ENCODE data around the gene SKOR2.
"Not testable (repeated sequence)": the region's sequence is repeated elsewhere in the genome, so short reads cannot be mapped to it uniquely, and the experiment has no call there.

Gene SKOR2

DNA sequence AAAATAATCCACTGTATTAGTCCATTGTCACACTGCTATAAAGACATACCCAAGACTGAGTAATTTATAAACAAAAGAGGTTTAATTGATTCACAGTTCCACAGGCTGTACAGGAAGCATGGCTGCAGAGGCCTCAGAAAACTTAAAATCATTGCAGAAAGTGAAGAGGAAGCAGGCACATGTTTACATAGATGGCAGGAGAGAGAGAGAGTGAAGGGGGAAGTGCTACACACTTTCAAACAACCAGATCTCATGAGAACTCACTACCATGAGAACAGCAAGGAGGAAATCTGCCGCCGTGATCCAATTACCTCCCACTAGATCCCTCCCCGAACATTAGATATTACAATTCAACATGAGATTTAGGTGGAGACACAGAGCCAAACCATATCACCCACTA is 55.5 kb downstream of the SKOR2 start:
- not testable (repeated sequence) for DNase-seq

DNA sequence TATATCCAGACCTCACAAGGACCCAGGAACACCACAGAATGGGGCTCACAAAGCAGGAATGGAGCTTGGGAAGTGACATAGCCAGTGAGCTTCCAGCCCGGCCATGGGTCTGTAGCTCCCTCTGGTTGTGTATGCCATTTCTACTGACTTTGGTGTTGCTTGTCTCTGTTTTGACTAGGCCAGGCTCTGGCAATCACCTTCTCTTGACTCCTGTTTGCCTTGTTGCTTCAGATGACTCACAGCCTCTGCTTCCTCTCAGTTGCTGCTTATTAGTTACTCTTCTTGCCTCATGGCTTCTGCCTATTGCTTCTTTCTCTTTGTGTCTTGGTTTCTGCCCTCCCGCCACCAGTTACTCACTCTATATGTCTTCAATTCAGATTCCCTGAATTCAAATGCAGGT is 59.5 kb downstream of the SKOR2 start:
- no peak for DNase-seq

DNA sequence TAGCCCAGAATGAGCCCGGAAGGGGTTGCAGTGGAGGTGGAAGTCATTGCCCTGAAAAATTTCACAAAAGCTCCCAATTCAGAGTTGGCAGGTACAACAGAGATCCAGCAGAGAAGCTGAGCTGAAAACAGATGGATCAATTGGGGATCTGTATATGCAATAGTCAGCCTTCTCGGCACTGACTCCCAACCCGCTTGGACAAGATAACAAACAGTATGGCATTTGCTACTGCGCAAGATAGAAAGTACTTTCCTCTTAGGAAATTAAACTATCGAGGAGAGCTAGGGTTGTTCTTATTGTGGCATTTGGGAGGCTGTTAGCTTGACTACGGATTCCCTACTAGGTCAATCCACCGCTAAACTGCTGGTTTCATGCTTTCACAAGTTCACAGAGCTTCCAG is 63.7 kb downstream of the SKOR2 start:
- no peak for DNase-seq

DNA sequence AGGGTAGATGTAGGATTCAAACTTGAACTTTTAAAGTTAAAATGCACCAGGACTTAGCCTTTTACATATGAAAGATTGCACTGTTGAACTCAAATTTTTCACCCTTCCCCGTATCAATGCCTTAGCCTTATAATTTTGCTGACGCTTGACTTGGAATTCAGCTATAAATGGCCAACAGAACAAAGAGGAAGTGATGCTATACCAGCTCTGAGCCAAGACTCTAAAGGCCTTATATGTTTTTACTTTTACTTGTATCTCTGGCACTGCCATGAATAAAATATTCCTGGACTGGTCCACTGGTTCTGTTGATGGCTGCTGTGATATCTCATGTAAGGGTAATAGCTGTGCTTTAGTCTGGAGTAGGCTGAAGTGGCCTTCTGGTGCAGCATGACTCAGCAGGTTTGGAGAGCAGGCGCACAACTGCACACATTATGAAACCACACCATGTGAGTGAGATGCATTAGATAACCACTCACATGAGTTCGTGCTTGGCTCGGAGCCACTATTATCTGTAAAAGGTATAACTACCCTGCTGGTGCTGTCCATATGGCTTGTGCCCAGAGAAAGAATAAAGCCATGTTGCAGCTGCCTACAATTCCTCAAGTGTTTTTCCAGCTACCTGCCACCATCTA is 66.9 kb downstream of the SKOR2 start:
- no peak for DNase-seq

DNA sequence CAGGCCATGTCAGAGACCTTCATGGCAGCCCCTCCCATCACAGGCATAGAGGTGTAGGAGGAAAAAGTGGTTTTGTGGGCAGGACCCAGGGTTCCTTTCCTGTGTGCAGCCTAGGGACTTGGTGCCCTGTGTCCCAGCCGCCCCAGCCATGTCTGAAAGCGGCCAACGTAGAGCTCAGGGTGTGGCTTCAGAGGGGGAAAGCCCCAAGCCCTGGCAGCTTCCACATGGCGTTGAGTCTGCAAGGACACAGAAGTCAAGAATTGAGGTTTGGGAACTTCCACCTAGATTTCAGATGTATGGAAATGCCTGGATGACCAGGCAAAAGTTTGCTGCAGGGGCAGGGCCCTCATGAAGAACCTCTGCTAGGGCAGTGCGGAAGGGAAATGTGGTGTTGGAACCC is 69.3 kb downstream of the SKOR2 start:
- not testable (repeated sequence) for DNase-seq

DNA sequence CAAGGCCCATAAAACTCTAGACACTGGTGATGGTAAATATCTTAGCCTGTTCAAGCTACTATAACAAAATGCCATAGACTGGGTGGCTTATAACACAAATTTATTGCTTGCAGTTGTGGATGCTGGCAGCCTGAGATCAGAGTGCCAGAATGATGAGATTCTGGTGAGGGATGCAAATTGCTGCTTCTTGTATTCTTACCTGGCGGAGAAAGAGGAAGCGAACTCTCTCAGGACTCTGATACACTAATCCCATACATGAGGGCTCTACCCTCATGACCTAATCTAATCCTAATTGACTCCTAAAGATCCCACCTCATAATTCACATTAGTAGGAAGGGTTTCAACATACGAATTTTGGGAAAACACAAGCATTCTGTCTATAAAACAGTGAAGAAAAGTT is 70.7 kb downstream of the SKOR2 start:
- no peak for DNase-seq

DNA sequence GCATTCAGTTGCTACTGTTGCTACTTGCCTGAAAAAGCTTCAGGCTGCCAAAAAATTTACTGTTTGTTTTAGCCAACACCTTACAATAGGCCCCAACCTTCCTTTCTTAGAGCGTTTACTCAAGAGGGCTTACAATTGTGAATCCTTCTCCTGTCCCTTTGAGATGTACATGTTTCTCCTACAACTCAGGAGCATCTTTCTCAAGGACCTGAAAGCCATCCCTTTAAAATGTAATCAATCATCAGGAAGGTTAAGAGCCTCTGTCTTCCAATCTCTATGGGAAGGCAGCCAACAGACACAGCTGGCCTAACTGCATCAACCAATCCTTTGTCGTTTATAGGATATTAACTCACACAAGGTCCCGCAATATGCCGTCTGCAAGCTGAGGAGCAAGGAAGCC is 71.9 kb downstream of the SKOR2 start:
- peak; percentile 68 for DNase-seq

DNA sequence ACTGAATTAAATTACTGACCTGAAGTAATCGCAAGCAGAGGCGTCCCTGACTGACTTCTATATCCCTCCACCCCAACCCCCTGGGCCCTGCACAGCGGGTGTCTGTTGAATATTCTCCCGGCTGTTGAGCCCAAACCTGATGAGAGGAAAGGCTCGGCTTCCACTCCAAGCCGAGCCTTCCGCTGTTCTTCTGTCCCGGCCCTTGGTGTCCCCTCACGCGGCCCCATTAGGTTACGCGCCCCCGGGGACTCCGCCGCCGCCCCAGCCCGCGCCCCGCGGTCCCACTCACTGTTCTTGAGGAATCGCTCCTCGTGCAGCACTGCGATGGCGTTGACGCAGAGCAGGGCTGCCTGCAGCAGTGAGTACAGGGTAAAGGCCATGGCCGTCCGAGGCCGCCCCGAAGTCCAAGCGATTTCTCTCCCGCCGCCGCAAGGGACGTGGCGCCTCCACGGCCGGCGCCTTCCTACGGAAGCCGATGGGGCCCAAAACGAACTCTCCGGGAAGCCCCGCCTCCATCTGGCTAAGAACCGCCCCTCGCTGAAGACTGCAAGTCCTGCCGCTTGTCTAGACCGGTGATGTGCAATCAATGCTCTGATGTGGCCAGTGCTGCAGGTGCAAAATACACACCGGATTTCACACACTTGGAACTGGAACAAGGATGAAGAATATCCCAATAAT is 75.4 kb downstream of the SKOR2 start, which contains the start of gene IER3IP1:
Gene IER3IP1, minus strand, starts transcription at position 467 of the 678 bp plus-strand sequence. Its CDS starts 87 bp downstream, at position 380.
- DNase-seq: peak; percentile 89

DNA sequence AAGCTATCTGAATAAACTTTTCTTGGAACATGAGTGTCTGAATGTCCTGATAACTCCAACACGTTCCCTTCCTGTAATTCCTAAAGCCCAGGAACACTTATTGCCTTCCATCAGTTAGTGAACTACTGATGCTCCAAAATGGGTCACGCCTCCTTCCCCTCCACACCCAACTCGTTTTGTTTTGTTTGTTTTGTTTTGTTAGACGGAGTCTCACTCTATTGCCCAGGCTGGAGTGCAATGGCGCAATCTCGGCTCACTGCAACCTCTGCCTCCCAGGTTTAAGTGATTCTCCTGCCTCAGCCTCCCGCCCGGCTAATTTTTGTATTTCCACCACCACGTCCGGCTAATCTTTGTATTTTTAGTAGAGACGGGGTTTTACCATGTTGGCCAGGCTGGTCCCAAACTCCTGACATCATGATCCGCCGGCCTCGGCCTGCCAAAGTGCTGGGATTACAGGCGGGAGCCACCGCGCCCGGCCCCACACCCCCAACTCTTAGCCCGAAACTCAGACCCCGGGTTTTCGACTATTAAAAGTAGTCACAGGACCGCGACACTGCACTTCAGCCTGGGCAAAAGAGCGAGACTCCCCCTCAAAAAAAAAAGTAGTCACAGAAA is 76.1 kb downstream of the SKOR2 start:
- DNase-seq: no peak

DNA sequence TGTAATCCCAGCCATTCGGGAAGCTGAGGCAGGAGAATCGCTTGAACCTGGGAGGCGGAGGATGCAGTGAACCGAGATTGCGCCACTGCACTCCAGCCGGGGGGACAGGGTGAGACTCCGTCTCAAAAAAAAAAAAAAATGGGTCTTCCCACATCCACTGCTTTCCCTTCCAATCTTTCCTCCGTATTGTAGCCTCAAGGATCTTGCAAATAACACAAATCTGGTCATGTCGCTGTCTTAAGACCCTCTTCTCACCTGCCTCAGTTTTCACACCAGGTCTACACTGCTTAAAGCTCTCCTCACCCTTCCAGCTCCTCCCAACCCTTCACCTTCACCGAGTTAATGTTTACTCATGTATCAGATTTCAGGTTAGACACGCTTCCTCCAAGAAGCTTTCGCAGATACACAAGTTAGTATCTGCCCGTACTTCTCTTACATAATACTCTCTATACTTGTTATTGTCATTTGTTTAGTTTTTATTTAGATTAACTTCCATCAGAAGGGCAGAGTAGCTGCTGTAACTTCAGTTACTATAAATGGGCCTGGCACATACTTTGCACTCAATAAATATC is 76.8 kb downstream of the SKOR2 start:
- no peak for DNase-seq

DNA sequence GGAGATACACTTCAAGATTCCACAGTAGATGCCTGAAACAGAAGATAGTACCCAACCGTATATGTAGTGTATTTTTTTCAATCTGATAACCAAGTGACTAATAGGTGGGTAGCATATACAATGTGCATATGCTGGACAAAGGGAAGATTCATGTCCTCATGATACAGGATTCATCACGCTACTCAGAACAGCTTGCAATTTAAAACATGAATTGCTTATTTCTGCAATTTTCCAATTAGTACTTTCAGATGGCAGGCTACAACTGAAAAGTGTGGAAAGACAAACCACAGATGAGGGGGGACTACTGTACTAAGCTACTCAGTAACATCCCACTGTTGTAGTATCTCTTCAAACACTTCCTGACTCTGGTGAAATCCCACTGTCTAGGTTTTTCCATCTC is 79.0 kb downstream of the SKOR2 start:
- no peak for DNase-seq

DNA sequence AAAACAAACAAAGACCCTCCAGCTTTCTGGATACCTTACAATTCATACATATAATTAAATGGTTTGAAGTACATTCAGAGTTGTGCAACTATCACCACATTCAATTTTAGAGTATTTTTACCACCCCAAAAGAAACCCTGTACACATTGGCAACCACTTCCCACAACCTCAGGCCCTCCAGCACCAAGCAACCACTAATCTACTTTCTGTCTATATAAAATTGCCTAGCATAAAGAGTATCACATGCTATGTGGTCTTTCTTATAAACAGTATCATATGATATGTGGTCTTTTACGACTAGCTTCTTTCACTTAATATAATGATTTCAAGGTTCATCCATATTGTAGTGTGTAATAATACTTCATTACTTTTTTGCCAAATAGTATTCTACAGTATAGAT is 82.5 kb downstream of the SKOR2 start:
- no peak for DNase-seq

DNA sequence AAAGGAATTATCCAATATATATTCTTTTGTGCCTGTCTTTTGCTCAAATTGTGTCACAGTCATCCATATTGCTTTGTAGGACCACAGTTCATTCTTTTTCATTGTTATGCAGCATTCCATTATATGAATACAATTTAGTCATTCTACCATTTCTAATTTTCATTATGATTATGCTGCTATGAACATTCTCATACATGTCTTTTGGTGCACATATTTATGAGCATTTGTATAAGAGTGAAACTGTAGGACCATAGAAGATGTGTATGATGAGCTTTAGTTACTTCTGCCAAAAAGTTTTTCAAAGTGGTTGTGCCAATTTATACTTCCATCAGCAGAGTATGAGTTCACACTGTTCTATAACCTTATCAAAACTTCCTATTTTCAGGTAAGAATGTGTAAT is 83.0 kb downstream of the SKOR2 start:
- no peak for DNase-seq

DNA sequence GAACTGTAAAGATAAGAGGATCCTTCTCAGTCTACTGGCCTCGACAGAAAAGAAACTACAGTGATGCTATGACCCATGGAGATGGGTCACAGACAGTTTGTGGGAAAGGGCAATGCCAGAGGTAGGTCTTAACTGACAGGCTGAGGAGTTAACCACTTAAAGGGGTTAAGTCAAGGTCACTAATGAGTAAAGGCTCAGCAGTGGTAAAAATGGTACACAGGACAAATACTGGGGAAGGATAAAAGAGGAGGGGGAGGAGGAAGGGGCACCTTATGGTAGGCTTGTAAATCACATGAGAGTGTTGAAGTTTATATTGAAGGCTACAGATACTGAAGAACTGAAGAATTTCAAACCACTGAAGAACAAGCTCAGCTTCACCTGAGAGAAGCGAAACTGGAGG is 85.2 kb downstream of the SKOR2 start:
- no peak for DNase-seq

DNA sequence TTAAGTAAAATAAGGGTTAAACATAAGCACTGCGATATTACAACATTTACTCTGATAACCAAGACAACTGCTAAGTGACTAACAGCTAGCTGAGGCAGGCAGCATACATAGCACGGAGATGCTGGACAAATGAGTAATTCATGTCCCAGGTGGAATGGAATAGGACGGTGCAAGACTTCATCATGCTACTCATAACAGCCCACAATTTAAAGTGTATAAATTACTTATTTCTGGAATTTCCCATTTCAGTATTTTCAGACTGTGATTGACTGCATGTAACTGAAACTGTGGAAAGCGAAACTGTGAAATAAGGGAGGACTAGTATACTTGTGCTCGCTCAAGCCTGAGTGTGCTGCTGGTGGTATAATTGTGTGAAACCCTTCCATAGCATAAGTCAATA is 88.2 kb downstream of the SKOR2 start:
- no peak for DNase-seq

DNA sequence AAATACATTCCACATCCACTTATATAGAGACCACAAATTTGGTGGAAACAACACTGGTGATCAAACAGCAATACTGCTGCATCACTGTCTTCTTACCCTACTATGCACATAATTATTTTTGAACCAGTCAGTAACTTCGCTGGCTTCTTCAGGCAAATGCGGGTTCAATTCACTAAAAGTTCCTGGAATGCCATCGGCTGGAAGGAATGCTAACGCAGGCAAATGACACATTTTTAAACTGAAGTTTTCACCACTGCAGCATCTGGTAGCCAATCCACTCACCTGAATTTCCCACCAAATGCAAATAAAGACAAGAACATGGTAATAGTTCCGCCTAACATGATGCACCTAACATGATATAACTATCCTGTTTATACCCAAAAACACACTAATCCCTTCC is 91.2 kb downstream of the SKOR2 start:
- DNase-seq: no peak

DNA sequence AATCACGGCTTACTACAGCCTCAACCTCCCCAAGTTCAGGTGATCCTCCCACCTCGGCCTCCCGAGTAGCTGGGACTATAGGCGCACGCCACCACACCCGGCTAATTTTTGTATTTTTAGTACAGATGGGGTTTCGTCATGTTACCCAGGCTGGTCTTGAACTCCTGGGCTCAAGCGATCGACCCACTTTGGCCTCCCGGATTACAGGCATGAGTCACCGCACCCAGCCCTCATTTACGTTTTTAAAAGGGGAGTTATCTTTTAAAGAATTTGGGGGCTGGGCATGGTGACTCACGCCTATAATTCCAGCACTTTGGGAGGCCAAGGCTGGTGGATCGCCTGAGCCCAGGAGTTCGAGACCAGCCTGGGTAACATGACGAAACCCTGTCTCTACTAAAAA is 93.1 kb downstream of the SKOR2 start:
- DNase-seq: not testable (repeated sequence)

Data from NCI-H1105 (cell line).